HepG2 (cell line): Measurements from ENCODE around the gene OR1F1. TPM values are rescaled to one million over a fixed set of nuclear protein-coding genes. Genes with fewer than 3 reads are reported as not detected.
A peak's percentile ranks its signal among the peaks of the same experiment; 100 is the strongest.

Experiments
- ADNP ChIP-seq: sonication (generic); formaldehyde crosslinking; IDR thresholded peaks from 2 replicates; pipeline ENCODE4 v1.4.0; 2020; ENCODE audit warnings: missing genetic modification reagents
- CENPT ChIP-seq: sonication (generic); formaldehyde crosslinking; IDR thresholded peaks from 2 replicates; pipeline ENCODE4 v1.8.0; 2022; ENCODE audit warnings: low read depth, mild to moderate bottlenecking, moderate library complexity, missing genetic modification reagents
- HMGA1 ChIP-seq: sonication (generic); formaldehyde crosslinking; conservative IDR thresholded peaks from 2 replicates; pipeline ENCODE4 v1.4.0; 2020; ENCODE audit warnings: missing genetic modification reagents
- RAD21 ChIP-seq: fragments of 450-650 bp; formaldehyde crosslinking; IDR thresholded peaks from 2 replicates; pipeline ENCODE4 v1.5.0; 2020; ENCODE audit warnings: mild to moderate bottlenecking
- RFX1 ChIP-seq: fragments of 450-650 bp; IDR thresholded peaks from 2 replicates; pipeline ENCODE4 v1.6.1; 2017
- SIX1 ChIP-seq: sonication (generic); formaldehyde crosslinking; IDR thresholded peaks from 2 replicates; pipeline ENCODE4 v1.4.0; 2020; ENCODE audit warnings: missing genetic modification reagents, borderline replicate concordance
- SP5 ChIP-seq: IDR thresholded peaks from 2 replicates; pipeline ENCODE4 v1.6.1; 2016; ENCODE audit warnings: low read depth, borderline replicate concordance
- THAP11 ChIP-seq: IDR thresholded peaks from 2 replicates; pipeline ENCODE4 v1.6.1; 2016; ENCODE audit warnings: missing biosample characterization, missing genetic modification reagents
- YY1 ChIP-seq: IDR thresholded peaks from 2 replicates; pipeline ENCODE4 v1.6.1; 2011; ENCODE audit warnings: low read length, low read depth, moderate library complexity, mild to moderate bottlenecking; ENCODE audit not compliant: insufficient read depth, insufficient replicate concordance
- ZNF619 ChIP-seq: sonication (generic); formaldehyde crosslinking; IDR thresholded peaks from 2 replicates; pipeline ENCODE4 v1.4.0; 2020; ENCODE audit warnings: mild to moderate bottlenecking, missing genetic modification reagents
- polyA plus RNA-seq, 8 experiments: library from polyadenylated mRNA; depleted of rRNA in 3 of 8; stranded (reverse) in 7 of 8; unstranded in 1 of 8; fragments of >200 nt; fragmentation: Illumina TruSeq in 4 of 8; extraction: Trizol in 4 of 8; gene quantifications; 2 replicates each; pipeline versions ENCODE4 v1.2.1 to v1.2.3, GENCODE V29; 2011 to 2016; ENCODE audit warnings: low read depth in 4 of 8, missing spikeins in 1 of 8, mixed read lengths in 1 of 8; ENCODE audit not compliant: insufficient read depth in 1 of 8
- total RNA-seq, 5 experiments: library from RNA; depleted of rRNA; stranded (reverse); fragments of >200 nt; fragmentation: Illumina TruSeq; extraction: Trizol; gene quantifications; 2 replicates each; pipeline ENCODE4 v1.2.3, GENCODE V29; 2016; ENCODE audit warnings: low read depth in 1 of 5
- TF ChIP-seq, protein P1 (sequence below): sonication (generic); formaldehyde crosslinking; IDR thresholded peaks from 2 replicates; pipeline ENCODE4 v1.5.1; 2020; ENCODE audit warnings: mild to moderate bottlenecking, missing genetic modification reagents, borderline replicate concordance
- TF ChIP-seq, protein P2 (sequence below): IDR thresholded peaks from 2 replicates; pipeline ENCODE4 v1.6.1; 2016; ENCODE audit warnings: control low read depth
- TF ChIP-seq, protein P3 (sequence below): sonication (generic); formaldehyde crosslinking; IDR thresholded peaks from 2 replicates; pipeline ENCODE4 v1.9.0; 2021; ENCODE audit warnings: missing genetic modification reagents, mild to moderate bottlenecking, borderline replicate concordance
- TF ChIP-seq, protein P4 (sequence below): IDR thresholded peaks from 2 replicates; pipeline ENCODE4 v1.6.1; 2016; ENCODE audit warnings: low read depth, missing genetic modification reagents, missing compliant biosample characterization

Gene OR1F1
- total and polyA plus RNA-seq, 2 of the 13 experiments (the other 11 are each of a cell fraction or from before 2014, with no cell fraction given): 0.90 TPM; not detected in 1

DNA sequence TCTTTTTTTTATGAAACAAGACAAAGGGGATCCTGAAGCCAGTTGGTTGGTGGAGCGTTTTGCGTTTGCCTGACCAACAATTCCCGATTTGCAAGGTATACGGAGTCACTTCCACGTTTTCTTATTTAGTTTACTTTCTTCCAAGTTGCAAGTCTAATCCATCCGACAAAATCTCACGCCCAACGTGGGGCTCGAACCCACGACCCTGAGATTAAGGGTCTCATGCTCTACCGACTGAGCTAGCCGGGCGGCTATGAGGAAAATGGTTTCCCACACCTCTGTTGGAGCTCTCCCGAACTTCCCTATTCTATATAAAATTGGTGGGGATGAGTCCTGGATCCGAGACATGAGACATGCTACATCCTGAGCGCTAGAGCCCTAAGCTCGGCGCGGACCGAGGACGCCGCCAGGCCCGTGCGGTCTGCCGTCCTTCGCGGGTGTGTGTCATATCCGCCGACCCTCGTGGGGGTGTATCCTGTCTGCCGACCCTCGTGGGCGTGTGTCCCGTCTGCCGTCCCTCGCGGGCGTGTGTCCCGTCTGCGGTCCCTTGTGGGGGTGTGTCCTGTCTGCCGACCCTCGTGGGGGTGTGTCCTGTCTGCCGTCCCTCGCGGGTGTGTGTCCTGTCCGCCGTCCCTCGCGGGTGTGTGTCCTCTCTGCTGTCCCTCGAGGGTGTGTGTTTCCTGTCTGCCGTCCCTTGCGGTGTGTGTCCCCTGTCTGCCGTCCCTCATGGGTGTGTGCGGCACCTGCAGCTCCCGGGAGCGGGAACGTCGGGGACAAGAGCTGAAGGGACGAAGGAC, 30.6 kb upstream of the OR1F1 start (continued):
- TF ChIP-seq, protein P1, sequence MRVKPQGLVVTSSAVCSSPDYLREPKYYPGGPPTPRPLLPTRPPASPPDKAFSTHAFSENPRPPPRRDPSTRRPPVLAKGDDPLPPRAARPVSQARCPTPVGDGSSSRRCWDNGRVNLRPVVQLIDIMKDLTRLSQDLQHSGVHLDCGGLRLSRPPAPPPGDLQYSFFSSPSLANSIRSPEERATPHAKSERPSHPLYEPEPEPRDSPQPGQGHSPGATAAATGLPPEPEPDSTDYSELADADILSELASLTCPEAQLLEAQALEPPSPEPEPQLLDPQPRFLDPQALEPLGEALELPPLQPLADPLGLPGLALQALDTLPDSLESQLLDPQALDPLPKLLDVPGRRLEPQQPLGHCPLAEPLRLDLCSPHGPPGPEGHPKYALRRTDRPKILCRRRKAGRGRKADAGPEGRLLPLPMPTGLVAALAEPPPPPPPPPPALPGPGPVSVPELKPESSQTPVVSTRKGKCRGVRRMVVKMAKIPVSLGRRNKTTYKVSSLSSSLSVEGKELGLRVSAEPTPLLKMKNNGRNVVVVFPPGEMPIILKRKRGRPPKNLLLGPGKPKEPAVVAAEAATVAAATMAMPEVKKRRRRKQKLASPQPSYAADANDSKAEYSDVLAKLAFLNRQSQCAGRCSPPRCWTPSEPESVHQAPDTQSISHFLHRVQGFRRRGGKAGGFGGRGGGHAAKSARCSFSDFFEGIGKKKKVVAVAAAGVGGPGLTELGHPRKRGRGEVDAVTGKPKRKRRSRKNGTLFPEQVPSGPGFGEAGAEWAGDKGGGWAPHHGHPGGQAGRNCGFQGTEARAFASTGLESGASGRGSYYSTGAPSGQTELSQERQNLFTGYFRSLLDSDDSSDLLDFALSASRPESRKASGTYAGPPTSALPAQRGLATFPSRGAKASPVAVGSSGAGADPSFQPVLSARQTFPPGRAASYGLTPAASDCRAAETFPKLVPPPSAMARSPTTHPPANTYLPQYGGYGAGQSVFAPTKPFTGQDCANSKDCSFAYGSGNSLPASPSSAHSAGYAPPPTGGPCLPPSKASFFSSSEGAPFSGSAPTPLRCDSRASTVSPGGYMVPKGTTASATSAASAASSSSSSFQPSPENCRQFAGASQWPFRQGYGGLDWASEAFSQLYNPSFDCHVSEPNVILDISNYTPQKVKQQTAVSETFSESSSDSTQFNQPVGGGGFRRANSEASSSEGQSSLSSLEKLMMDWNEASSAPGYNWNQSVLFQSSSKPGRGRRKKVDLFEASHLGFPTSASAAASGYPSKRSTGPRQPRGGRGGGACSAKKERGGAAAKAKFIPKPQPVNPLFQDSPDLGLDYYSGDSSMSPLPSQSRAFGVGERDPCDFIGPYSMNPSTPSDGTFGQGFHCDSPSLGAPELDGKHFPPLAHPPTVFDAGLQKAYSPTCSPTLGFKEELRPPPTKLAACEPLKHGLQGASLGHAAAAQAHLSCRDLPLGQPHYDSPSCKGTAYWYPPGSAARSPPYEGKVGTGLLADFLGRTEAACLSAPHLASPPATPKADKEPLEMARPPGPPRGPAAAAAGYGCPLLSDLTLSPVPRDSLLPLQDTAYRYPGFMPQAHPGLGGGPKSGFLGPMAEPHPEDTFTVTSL (CRISPR knock-in tag): 0 out of 2 replicates have a peak, but pooled peaks have one; percentile 17
- TF ChIP-seq ADNP: no peak
- TF ChIP-seq, protein P2, sequence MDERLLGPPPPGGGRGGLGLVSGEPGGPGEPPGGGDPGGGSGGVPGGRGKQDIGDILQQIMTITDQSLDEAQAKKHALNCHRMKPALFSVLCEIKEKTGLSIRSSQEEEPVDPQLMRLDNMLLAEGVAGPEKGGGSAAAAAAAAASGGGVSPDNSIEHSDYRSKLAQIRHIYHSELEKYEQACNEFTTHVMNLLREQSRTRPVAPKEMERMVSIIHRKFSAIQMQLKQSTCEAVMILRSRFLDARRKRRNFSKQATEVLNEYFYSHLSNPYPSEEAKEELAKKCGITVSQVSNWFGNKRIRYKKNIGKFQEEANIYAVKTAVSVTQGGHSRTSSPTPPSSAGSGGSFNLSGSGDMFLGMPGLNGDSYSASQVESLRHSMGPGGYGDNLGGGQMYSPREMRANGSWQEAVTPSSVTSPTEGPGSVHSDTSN: no peak
- TF ChIP-seq, protein P3, sequence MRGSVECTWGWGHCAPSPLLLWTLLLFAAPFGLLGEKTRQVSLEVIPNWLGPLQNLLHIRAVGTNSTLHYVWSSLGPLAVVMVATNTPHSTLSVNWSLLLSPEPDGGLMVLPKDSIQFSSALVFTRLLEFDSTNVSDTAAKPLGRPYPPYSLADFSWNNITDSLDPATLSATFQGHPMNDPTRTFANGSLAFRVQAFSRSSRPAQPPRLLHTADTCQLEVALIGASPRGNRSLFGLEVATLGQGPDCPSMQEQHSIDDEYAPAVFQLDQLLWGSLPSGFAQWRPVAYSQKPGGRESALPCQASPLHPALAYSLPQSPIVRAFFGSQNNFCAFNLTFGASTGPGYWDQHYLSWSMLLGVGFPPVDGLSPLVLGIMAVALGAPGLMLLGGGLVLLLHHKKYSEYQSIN (CRISPR knock-in tag): no peak
- no peak for TF ChIP-seq SP5 (CRISPR knock-in tag)
- peak; percentile 54 for TF ChIP-seq YY1
- peak; percentile 64; the same call in 1 of the 2 replicates for TF ChIP-seq THAP11 (CRISPR knock-in tag)
- TF ChIP-seq, protein P4, sequence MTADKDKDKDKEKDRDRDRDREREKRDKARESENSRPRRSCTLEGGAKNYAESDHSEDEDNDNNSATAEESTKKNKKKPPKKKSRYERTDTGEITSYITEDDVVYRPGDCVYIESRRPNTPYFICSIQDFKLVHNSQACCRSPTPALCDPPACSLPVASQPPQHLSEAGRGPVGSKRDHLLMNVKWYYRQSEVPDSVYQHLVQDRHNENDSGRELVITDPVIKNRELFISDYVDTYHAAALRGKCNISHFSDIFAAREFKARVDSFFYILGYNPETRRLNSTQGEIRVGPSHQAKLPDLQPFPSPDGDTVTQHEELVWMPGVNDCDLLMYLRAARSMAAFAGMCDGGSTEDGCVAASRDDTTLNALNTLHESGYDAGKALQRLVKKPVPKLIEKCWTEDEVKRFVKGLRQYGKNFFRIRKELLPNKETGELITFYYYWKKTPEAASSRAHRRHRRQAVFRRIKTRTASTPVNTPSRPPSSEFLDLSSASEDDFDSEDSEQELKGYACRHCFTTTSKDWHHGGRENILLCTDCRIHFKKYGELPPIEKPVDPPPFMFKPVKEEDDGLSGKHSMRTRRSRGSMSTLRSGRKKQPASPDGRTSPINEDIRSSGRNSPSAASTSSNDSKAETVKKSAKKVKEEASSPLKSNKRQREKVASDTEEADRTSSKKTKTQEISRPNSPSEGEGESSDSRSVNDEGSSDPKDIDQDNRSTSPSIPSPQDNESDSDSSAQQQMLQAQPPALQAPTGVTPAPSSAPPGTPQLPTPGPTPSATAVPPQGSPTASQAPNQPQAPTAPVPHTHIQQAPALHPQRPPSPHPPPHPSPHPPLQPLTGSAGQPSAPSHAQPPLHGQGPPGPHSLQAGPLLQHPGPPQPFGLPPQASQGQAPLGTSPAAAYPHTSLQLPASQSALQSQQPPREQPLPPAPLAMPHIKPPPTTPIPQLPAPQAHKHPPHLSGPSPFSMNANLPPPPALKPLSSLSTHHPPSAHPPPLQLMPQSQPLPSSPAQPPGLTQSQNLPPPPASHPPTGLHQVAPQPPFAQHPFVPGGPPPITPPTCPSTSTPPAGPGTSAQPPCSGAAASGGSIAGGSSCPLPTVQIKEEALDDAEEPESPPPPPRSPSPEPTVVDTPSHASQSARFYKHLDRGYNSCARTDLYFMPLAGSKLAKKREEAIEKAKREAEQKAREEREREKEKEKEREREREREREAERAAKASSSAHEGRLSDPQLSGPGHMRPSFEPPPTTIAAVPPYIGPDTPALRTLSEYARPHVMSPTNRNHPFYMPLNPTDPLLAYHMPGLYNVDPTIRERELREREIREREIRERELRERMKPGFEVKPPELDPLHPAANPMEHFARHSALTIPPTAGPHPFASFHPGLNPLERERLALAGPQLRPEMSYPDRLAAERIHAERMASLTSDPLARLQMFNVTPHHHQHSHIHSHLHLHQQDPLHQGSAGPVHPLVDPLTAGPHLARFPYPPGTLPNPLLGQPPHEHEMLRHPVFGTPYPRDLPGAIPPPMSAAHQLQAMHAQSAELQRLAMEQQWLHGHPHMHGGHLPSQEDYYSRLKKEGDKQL: no peak
- no peak for TF ChIP-seq HMGA1 (CRISPR knock-in tag)
- TF ChIP-seq ZNF619 (CRISPR knock-in tag): no peak
- no peak; the same call in 1 of the 2 replicates for TF ChIP-seq SIX1 (CRISPR knock-in tag)
- TF ChIP-seq RAD21 (CRISPR knock-in tag): no peak
- TF ChIP-seq RFX1: no peak
- no peak for TF ChIP-seq CENPT (CRISPR knock-in tag)
